ENCODE results near the gene TGM1. TPM values are rescaled to one million over a fixed set of nuclear protein-coding genes. Genes with fewer than 3 reads are reported as not detected.

The TGM1 gene
- total and polyA plus RNA-seq, 5 donors from 2014 or later = 4.0 TPM; not detected in 4

DNA sequence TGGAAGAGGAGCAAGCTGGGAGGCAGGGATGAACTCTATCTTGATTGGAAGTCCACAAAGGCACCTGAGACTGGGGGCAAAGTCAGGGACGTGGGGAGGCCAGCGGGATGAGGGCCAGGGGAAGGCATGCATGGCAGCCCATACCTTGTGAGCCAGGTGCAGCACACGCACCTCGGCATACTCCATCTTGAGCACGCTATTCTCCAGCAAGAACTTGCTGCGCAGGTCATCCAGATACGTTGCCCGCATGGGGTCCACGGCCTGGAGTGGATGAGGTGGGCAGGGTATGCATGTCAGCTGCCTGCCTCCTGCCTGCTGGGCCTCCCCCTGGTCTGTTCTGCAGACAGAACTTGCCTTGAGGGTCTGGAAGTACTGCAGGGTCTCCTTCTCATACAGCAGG, 4.5 kb upstream of the TGM1 start:
- Mint-ChIP-seq H3K36me3 (peaks cover 22% of the 10 kb centered on the region), H3K27ac (peak overlapping the region in 2 of 3 donors; percentile 75 to 96), H3K4me3 (peak overlapping the region in 3 of 4 donors; percentile 2 to 66 (median 22)), H3K4me1 (peaks cover 11 to 29% (median 17%) of the 10 kb centered on the region in 4 donors), H3K9me3 (no peaks in the 10 kb centered on the region), H3K27me3 (no peaks in the 10 kb centered on the region)
- Histone ChIP-seq H3K36me3 (ENCODE audit: control insufficient read depth, insufficient read depth, low read length) (peaks cover 26% of the 10 kb centered on the region), H3K27me3 (ENCODE audit: control insufficient read depth, insufficient read depth, low read length) (no peaks in the 10 kb centered on the region), H3K4me1 (ENCODE audit: control insufficient read depth, insufficient read depth, low read length, poor library complexity, severe bottlenecking) (peaks cover 15% of the 10 kb centered on the region), H3K27ac (ENCODE audit: insufficient read depth, low read length, poor library complexity, severe bottlenecking) (no peak overlapping the region), H3K9me3 (ENCODE audit: control insufficient read depth in 2 of 2, low read length in 2 of 2) (no peaks in the 10 kb centered on the region), H3K4me3 (ENCODE audit: low read depth, low read length) (no peak overlapping the region)
- no peak for ATAC-seq (ENCODE audit: low read depth in 2 of 2)
- no peak for DNase-seq

DNA sequence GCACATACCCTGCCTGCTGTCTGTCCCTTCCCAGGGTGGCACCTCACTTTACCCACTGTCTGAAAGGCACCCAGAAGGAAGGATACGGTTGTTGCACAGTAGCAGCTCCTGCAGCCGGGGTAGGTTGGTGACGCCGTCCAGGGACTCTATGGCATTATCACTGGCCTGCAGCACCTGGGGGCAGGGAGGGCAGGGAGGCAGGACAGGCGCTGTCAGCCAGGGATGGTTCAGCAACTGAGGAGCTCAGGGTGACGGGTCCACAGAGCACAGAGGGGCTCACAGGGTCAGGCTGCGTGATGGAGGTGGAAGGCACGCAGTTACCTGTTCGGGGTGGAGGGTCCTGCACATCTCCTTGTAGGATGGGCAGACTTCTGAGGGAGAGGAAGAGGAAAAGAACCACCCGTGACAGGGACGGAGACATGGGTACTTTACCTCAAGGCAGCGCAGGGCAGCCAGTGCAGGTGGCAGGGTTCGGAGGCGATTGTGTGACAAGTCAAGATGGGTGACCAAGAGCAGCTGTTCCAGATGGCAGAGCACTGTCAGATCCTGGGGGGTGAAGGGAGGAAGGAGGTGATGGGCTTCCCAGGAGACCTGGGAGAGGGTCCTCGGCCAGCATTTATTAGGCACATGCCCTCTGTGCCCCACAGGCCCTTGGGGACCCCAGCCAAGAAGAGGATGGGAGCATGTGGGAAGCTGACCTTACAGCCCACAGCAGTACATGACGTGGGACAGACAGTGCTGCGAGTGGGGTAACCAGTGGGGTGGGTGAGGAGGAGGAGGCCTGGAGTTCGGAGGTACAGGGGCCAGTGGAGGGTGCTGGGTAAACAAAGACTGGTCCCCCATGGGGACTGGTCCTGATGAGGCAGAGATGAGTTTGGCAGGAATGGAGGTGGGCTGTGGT, 3.6 kb upstream of the TGM1 start:
- no peak overlapping the region for H3K27ac ChIP-seq (ENCODE audit: insufficient read depth, low read length, poor library complexity, severe bottlenecking)
- H3K27me3 ChIP-seq (ENCODE audit: control insufficient read depth, insufficient read depth, low read length) = no peaks in the 10 kb centered on the region
- no peak for ATAC-seq (ENCODE audit: low read depth in 2 of 2)
- H3K27ac Mint-ChIP-seq = peak overlapping the region in 2 of 3 donors; percentile 75 to 96
- no peak overlapping the region for H3K4me3 ChIP-seq (ENCODE audit: low read depth, low read length)
- H3K4me1 ChIP-seq (ENCODE audit: control insufficient read depth, insufficient read depth, low read length, poor library complexity, severe bottlenecking) = peaks cover 8% of the 10 kb centered on the region
- peak overlapping the region in 2 of 4 donors; percentile 24 to 66 for H3K4me3 Mint-ChIP-seq
- no peaks in the 10 kb centered on the region for H3K9me3 Mint-ChIP-seq
- no peaks in the 10 kb centered on the region for H3K27me3 Mint-ChIP-seq
- H3K36me3 Mint-ChIP-seq = peaks cover 25% of the 10 kb centered on the region
- DNase-seq = no peak
- peaks cover 6 to 20% (median 8%) of the 10 kb centered on the region in 4 donors for H3K4me1 Mint-ChIP-seq
- peaks cover 26% of the 10 kb centered on the region for H3K36me3 ChIP-seq (ENCODE audit: control insufficient read depth, insufficient read depth, low read length)
- H3K9me3 ChIP-seq (ENCODE audit: control insufficient read depth in 2 of 2, low read length in 2 of 2) = no peaks in the 10 kb centered on the region

DNA sequence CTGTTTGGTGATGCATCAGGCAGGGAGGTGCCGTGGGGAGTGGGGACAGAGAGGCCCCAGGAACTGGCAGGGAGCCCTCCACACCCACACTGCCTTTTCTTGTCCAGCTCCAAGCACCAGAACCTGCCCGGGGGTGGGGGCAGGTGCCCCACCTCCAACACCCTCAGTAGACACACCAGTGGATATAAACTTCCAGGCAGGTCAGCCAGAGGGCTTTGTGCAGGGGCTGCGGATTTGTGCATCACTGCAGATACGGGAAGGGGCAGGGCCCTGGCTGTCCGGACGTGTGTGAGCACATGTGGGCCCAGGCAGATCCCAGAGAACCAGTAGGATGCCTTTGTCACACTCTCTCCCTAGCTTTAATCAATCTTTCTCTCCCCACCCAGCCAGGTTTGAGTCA, 1.3 kb upstream of the TGM1 start:
- no peaks in the 10 kb centered on the region for H3K9me3 ChIP-seq (ENCODE audit: control insufficient read depth in 2 of 2, low read length in 2 of 2)
- H3K27ac ChIP-seq (ENCODE audit: insufficient read depth, low read length, poor library complexity, severe bottlenecking) = no peak overlapping the region
- Mint-ChIP-seq H3K4me3 (no peak overlapping the region), H3K27me3 (no peaks in the 10 kb centered on the region), H3K9me3 (no peaks in the 10 kb centered on the region), H3K27ac (peak overlapping the region in 1 of 3 donors; percentile 85), H3K4me1 (peaks cover 0 to 7% (median 0%) of the 10 kb centered on the region in 4 donors), H3K36me3 (peaks cover 29% of the 10 kb centered on the region)
- H3K4me1 ChIP-seq (ENCODE audit: control insufficient read depth, insufficient read depth, low read length, poor library complexity, severe bottlenecking) = no peaks in the 10 kb centered on the region
- H3K4me3 ChIP-seq (ENCODE audit: low read depth, low read length) = no peak overlapping the region
- H3K27me3 ChIP-seq (ENCODE audit: control insufficient read depth, insufficient read depth, low read length) = no peaks in the 10 kb centered on the region
- H3K36me3 ChIP-seq (ENCODE audit: control insufficient read depth, insufficient read depth, low read length) = peaks cover 26% of the 10 kb centered on the region
- ATAC-seq (ENCODE audit: low read depth in 2 of 2) (no peak), DNase-seq (no peak)

DNA sequence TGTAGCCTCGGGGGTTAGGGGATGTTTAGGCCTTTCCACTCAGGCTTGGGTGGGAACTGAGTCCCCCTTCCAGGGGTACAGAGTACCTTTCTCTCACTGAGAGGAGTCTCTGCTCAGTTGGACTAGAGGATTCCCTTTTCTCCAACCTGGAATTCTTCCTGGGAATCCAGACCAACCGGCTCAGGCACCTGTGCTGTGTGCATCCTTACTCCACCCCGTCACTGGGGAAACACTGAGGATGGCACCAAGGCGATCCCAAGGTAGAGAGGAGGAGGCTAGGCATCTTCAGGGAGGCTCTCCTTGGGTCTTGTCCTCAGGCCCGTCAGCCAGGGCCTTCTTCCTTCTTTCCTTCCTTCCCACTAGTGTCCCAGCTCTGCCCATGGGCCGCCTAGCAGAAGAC, 871 bp upstream of the TGM1 start:
- no peak for DNase-seq
- Histone ChIP-seq H3K4me1 (ENCODE audit: control insufficient read depth, insufficient read depth, low read length, poor library complexity, severe bottlenecking) (no peaks in the 10 kb centered on the region), H3K4me3 (ENCODE audit: low read depth, low read length) (no peak overlapping the region), H3K27me3 (ENCODE audit: control insufficient read depth, insufficient read depth, low read length) (no peaks in the 10 kb centered on the region), H3K27ac (ENCODE audit: insufficient read depth, low read length, poor library complexity, severe bottlenecking) (no peak overlapping the region), H3K9me3 (ENCODE audit: control insufficient read depth in 2 of 2, low read length in 2 of 2) (no peaks in the 10 kb centered on the region), H3K36me3 (ENCODE audit: control insufficient read depth, insufficient read depth, low read length) (peaks cover 21% of the 10 kb centered on the region)
- Mint-ChIP-seq H3K4me1 (peaks cover 0 to 7% (median 0%) of the 10 kb centered on the region in 4 donors), H3K4me3 (no peak overlapping the region), H3K36me3 (peaks cover 29% of the 10 kb centered on the region), H3K27ac (no peak overlapping the region), H3K9me3 (no peaks in the 10 kb centered on the region), H3K27me3 (no peaks in the 10 kb centered on the region)
- no peak for ATAC-seq (ENCODE audit: low read depth in 2 of 2)

DNA sequence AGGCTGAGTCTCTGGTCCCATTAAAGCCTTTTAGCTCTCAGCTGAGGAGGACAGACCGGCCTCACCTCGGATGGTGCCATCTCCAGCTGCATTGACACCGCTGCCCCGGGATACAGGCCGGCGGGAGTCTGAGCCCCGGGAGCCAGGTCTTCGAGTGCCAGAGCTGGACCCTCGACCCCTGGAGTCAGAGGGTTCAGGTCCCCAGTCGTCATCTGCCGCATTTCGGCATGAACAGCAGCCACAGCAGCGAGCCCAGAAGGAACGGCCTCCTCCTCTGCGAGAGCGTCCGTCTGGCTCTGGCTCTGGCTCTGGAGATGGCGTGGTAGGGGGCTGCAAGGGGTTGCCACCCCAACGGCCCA, 1.0 kb downstream of the TGM1 start:
- DNase-seq = no peak
- no peaks in the 10 kb centered on the region for H3K27me3 Mint-ChIP-seq

DNA sequence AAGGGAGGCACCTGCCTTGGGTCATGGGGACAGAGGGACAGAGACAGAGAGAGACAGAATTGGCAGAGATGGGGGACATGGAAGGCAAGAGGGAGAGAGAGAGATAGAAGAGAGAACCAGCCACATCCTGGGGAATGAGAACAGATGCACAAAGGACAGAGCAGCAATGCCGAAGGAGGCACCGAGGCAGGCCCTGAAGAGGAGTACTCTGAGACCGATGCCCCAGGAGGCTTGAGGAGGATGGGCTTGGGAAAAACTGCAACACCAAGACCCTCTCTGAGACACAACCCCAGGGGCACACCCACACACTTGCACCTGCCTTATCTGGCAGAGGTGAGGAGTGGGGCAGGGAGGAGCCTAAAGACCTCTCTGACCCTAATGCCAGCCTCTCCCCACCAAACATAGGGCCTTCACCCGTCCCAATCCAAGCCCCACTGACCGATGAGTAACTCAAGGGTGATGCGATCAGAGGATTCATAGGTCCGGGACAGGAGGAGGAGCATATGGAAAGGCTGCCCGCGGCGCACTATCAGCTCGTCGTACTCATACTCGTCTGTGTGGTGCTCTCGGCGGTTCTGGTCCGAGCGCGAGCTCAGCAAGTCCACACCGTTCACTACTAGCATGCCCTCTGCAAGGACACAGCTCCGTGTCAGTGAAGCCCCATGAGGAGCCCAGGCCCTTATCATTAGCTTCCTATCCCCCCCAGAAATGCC, 1.6 kb downstream of the TGM1 start:
- Histone ChIP-seq H3K4me3 (ENCODE audit: low read depth, low read length) (no peak overlapping the region), H3K36me3 (ENCODE audit: control insufficient read depth, insufficient read depth, low read length) (peaks cover 8% of the 10 kb centered on the region), H3K9me3 (ENCODE audit: control insufficient read depth in 2 of 2, low read length in 2 of 2) (no peaks in the 10 kb centered on the region), H3K27me3 (ENCODE audit: control insufficient read depth, insufficient read depth, low read length) (no peaks in the 10 kb centered on the region), H3K27ac (ENCODE audit: insufficient read depth, low read length, poor library complexity, severe bottlenecking) (no peak overlapping the region), H3K4me1 (ENCODE audit: control insufficient read depth, insufficient read depth, low read length, poor library complexity, severe bottlenecking) (no peaks in the 10 kb centered on the region)
- Mint-ChIP-seq H3K27ac (no peak overlapping the region), H3K4me3 (no peak overlapping the region), H3K36me3 (peaks cover 23% of the 10 kb centered on the region), H3K4me1 (peaks cover 0 to 4% (median under 1%) of the 10 kb centered on the region in 4 donors), H3K9me3 (no peaks in the 10 kb centered on the region), H3K27me3 (no peaks in the 10 kb centered on the region)
- no peak for ATAC-seq (ENCODE audit: low read depth in 2 of 2)
- no peak for DNase-seq

More for the DNA sequence above, 1.0 kb downstream of the TGM1 start:
- H3K9me3 ChIP-seq (ENCODE audit: control insufficient read depth in 2 of 2, low read length in 2 of 2) = no peaks in the 10 kb centered on the region
- Mint-ChIP-seq H3K9me3 (no peaks in the 10 kb centered on the region), H3K4me1 (peaks cover 0 to 4% (median 1%) of the 10 kb centered on the region in 4 donors), H3K36me3 (peaks cover 24% of the 10 kb centered on the region), H3K4me3 (no peak overlapping the region), H3K27ac (no peak overlapping the region)
- no peak overlapping the region for H3K4me3 ChIP-seq (ENCODE audit: low read depth, low read length)
- H3K36me3 ChIP-seq (ENCODE audit: control insufficient read depth, insufficient read depth, low read length) = peaks cover 13% of the 10 kb centered on the region
- no peaks in the 10 kb centered on the region for H3K27me3 ChIP-seq (ENCODE audit: control insufficient read depth, insufficient read depth, low read length)
- no peak for ATAC-seq (ENCODE audit: low read depth in 2 of 2)
- no peaks in the 10 kb centered on the region for H3K4me1 ChIP-seq (ENCODE audit: control insufficient read depth, insufficient read depth, low read length, poor library complexity, severe bottlenecking)
- no peak overlapping the region for H3K27ac ChIP-seq (ENCODE audit: insufficient read depth, low read length, poor library complexity, severe bottlenecking)

DNA sequence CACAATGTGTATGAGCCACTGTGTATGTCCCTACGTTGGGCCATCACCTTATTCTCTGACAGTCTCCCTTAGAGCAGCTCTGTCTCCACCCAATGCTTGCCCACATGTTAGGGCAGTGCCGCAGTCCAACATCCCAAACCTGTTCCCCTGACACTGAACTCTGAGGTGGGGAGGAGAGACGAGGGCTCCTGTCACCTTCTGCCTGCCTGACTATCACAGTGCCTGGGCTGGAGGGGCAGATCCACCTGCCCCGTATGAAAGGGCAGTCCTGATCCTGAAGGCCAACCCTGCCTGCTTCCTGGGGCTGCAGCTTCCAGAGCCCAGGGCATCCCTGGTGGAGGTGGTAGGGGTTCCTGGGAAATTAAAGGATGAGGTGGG, 2.2 kb downstream of the TGM1 start:
- DNase-seq = no peak
- Histone ChIP-seq H3K9me3 (ENCODE audit: control insufficient read depth in 2 of 2, low read length in 2 of 2) (no peaks in the 10 kb centered on the region), H3K4me3 (ENCODE audit: low read depth, low read length) (no peak overlapping the region), H3K36me3 (ENCODE audit: control insufficient read depth, insufficient read depth, low read length) (peaks cover 4% of the 10 kb centered on the region), H3K4me1 (ENCODE audit: control insufficient read depth, insufficient read depth, low read length, poor library complexity, severe bottlenecking) (no peaks in the 10 kb centered on the region), H3K27me3 (ENCODE audit: control insufficient read depth, insufficient read depth, low read length) (no peaks in the 10 kb centered on the region), H3K27ac (ENCODE audit: insufficient read depth, low read length, poor library complexity, severe bottlenecking) (no peak overlapping the region)
- H3K27ac Mint-ChIP-seq = peak overlapping the region in 1 of 3 donors; percentile 59
- H3K27me3 Mint-ChIP-seq = no peaks in the 10 kb centered on the region
- peaks cover 19% of the 10 kb centered on the region for H3K36me3 Mint-ChIP-seq
- no peak for ATAC-seq (ENCODE audit: low read depth in 2 of 2)
- H3K4me1 Mint-ChIP-seq = peaks cover 0 to 4% (median 0%) of the 10 kb centered on the region in 4 donors
- no peaks in the 10 kb centered on the region for H3K9me3 Mint-ChIP-seq
- no peak overlapping the region for H3K4me3 Mint-ChIP-seq

Measured in CD4-positive, CD25-positive, alpha-beta regulatory T cell (primary cell).